Embryonic facial prominence (tissue), 1 donor: ENCODE data around the gene NADSYN1.
"Not testable (repeated sequence)": the region's sequence is repeated elsewhere in the genome, so short reads cannot be mapped to it uniquely, and the experiment has no call there.

Source experiments
- DNase-seq: peaks from one replicate; pipeline ENCODE4 v3.0.0-alpha.2; 2016; ENCODE audit errors: extremely low spot score

NADSYN1 gene

GRCh38 chr11:71453037-71453917, at the start of gene NADSYN1:
TSS of gene NADSYN1 (plus strand) at chr11:71453203. CDS start at chr11:71453297, 94 bp downstream.
- DNase-seq = peak; percentile 80

GRCh38 chr11:71404209-71404608, 48.8 kb upstream of the NADSYN1 start:
- DNase-seq = no peak

- DNase-seq = no peak
Observed at GRCh38 chr11:71406681-71407080, 46.3 kb upstream of the NADSYN1 start.

- no peak for DNase-seq
Observed at GRCh38 chr11:71407356-71407755, 45.6 kb upstream of the NADSYN1 start.

GRCh38 chr11:71408826-71409225, 44.2 kb upstream of the NADSYN1 start:
- no peak for DNase-seq

- no peak for DNase-seq
Observed at GRCh38 chr11:71410363-71410966, 42.5 kb upstream of the NADSYN1 start.

GRCh38 chr11:71414645-71415044, 38.4 kb upstream of the NADSYN1 start:
- DNase-seq = no peak

GRCh38 chr11:71418643-71419042, 34.4 kb upstream of the NADSYN1 start:
- no peak for DNase-seq

- DNase-seq = no peak
Observed at GRCh38 chr11:71420455-71421241, 32.4 kb upstream of the NADSYN1 start.

- DNase-seq = no peak
Observed at GRCh38 chr11:71421392-71421950, 31.5 kb upstream of the NADSYN1 start.

GRCh38 chr11:71422318-71422717, 30.7 kb upstream of the NADSYN1 start:
- not testable (repeated sequence) for DNase-seq

- no peak for DNase-seq
Observed at GRCh38 chr11:71423181-71423790, 29.7 kb upstream of the NADSYN1 start.

- no peak for DNase-seq
Observed at GRCh38 chr11:71425409-71425808, 27.6 kb upstream of the NADSYN1 start.

GRCh38 chr11:71425860-71426259, 27.1 kb upstream of the NADSYN1 start:
- no peak for DNase-seq

GRCh38 chr11:71426413-71426812, 26.6 kb upstream of the NADSYN1 start:
- DNase-seq = no peak

GRCh38 chr11:71428861-71429435, 24.1 kb upstream of the NADSYN1 start:
- no peak for DNase-seq

GRCh38 chr11:71429701-71430100, 23.3 kb upstream of the NADSYN1 start:
- DNase-seq = no peak

- no peak for DNase-seq
Observed at GRCh38 chr11:71430166-71430565, 22.8 kb upstream of the NADSYN1 start.

GRCh38 chr11:71431271-71431670, 21.7 kb upstream of the NADSYN1 start:
- DNase-seq = no peak

GRCh38 chr11:71432761-71433647, 20.0 kb upstream of the NADSYN1 start:
- DNase-seq = no peak
